Measurements from ENCODE around the gene TRIM23. TPM values are rescaled to one million over a fixed set of nuclear protein-coding genes. Genes with fewer than 3 reads are reported as not detected.
"Not testable (repeated sequence)": the region's sequence is repeated elsewhere in the genome, so short reads cannot be mapped to it uniquely, and the experiment has no call there.

The TRIM23 gene
- polyA plus RNA-seq, 6 donors from 2014 or later = 16.0 to 21.5 (median 18.6) TPM

DNA sequence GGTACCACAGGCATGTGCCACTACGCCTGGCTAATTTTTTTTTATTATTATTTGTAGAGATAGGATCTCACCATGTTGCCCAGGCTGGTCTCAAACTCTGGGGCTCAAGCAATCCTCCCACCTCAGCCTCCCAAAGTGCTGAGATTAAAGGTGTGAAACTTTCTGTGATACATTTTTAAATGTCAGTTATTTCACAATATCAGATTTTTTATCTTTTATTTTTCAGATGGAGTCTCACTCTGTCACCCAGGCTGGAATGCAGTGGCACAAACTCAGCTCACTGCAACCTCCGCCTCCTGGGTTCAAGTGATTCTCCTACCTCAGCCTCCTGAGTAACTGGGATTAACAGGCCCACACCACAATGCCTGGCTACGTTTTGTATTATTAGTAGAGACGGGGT, 2.2 kb downstream of the TRIM23 start:
- not testable (repeated sequence) for H3K36me3 Mint-ChIP-seq; H3K9me3 Mint-ChIP-seq; DNase-seq; ATAC-seq (ENCODE audit: low read depth in 2 of 2); H3K27ac Mint-ChIP-seq; H3K27me3 Mint-ChIP-seq
- peaks cover 23 to 51% (median 26%) of the 10 kb centered on the region in 3 donors for H3K4me1 Mint-ChIP-seq
- H3K4me3 Mint-ChIP-seq = peak overlapping the region in 5 of 8 donors; percentile 12 to 97 (median 12)

GRCh38 chr5:65620021-65620420, 4.1 kb downstream of the TRIM23 start:
- peaks cover 17 to 41% (median 20%) of the 10 kb centered on the region in 3 donors for H3K4me1 Mint-ChIP-seq
- H3K27me3 Mint-ChIP-seq = no peaks in the 10 kb centered on the region
- peaks cover 0 to 5% of the 10 kb centered on the region in 2 donors for H3K36me3 Mint-ChIP-seq
- H3K27ac Mint-ChIP-seq = no peak overlapping the region
- H3K9me3 Mint-ChIP-seq = no peaks in the 10 kb centered on the region
- no peak for DNase-seq
- H3K4me3 Mint-ChIP-seq = no peak overlapping the region
- ATAC-seq (ENCODE audit: low read depth in 2 of 2) = no peak

- peaks cover 32 to 38% of the 10 kb centered on the region in 2 donors for H3K36me3 Mint-ChIP-seq
- H3K27ac Mint-ChIP-seq = no peak overlapping the region
- H3K9me3 Mint-ChIP-seq = no peaks in the 10 kb centered on the region
Measured at GRCh38 chr5:65612298-65612907, 11.7 kb downstream of the TRIM23 start.

DNA sequence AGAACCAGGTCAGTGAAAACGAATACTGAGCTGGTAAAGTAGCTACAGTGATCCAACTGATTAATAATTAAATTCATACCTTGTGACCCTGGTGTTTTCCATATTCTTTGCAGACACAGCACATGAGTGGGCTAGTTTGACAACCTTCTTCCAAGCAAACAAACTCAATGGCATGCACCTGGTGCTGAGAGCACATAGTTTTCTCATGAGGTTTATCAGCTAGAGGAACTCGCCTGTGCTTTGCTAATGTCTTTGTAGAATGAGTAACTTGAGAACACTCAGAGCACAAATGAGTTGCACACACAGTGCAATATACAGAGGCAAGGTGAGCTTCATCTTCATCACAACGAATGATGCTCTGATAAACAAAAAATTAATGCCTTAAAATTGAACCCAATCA, 12.6 kb downstream of the TRIM23 start:
- DNase-seq (no peak), ATAC-seq (ENCODE audit: low read depth in 2 of 2) (no peak)
- H3K27ac Mint-ChIP-seq = no peak overlapping the region
- no peak overlapping the region for H3K4me3 Mint-ChIP-seq
- H3K27me3 Mint-ChIP-seq = no peaks in the 10 kb centered on the region
- H3K4me1 Mint-ChIP-seq = peaks cover 2 to 21% (median 4%) of the 10 kb centered on the region in 3 donors
- H3K9me3 Mint-ChIP-seq = no peaks in the 10 kb centered on the region
- peaks cover 41 to 44% of the 10 kb centered on the region in 2 donors for H3K36me3 Mint-ChIP-seq

More at GRCh38 chr5:65612298-65612907, 11.7 kb downstream of the TRIM23 start:
- ATAC-seq (ENCODE audit: low read depth in 2 of 2) (no peak), DNase-seq (no peak)
- Mint-ChIP-seq H3K27me3 (no peaks in the 10 kb centered on the region), H3K4me3 (no peak overlapping the region), H3K4me1 (peaks cover 0 to 19% (median 4%) of the 10 kb centered on the region in 3 donors)

GRCh38 chr5:65601761-65602160, 22.4 kb downstream of the TRIM23 start:
- Mint-ChIP-seq H3K4me1 (peaks cover 0 to 16% (median 14%) of the 10 kb centered on the region in 3 donors), H3K27ac (peak overlapping the region in 2 of 6 donors; percentile 47 to 70), H3K9me3 (peaks cover 0 to 13% (median 6%) of the 10 kb centered on the region in 7 donors), H3K36me3 (peaks cover 54 to 62% of the 10 kb centered on the region in 2 donors)
- DNase-seq; H3K4me3 Mint-ChIP-seq; ATAC-seq (ENCODE audit: low read depth in 2 of 2); H3K27me3 Mint-ChIP-seq: not testable (repeated sequence)

DNA sequence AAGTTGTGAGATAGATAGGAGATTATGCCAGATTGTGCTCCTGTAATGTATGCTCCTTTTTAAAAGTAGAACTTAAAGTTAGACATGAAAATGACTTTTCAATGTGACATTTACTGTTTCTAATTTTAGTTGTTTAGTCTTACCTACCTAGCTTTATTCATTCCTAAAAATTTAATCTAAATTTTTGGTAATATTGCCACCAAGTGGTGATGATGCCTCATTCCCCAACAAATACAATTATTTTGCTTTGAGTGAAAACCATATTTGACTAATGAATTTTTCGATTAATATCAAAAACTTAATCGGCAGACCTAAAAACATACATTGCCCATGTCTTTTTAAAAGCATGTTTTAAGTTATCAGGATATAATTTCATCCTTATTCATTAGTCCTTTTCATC, 35.4 kb downstream of the TRIM23 start:
- H3K9me3 Mint-ChIP-seq = no peaks in the 10 kb centered on the region
- peaks cover 0 to 4% (median 0%) of the 10 kb centered on the region in 3 donors for H3K4me1 Mint-ChIP-seq
- no peak overlapping the region for H3K27ac Mint-ChIP-seq
- H3K27me3 Mint-ChIP-seq = no peaks in the 10 kb centered on the region
- DNase-seq (no peak), ATAC-seq (ENCODE audit: low read depth in 2 of 2) (no peak)
- H3K36me3 Mint-ChIP-seq = peaks cover 20 to 28% of the 10 kb centered on the region in 2 donors
- H3K4me3 Mint-ChIP-seq = no peak overlapping the region

DNA sequence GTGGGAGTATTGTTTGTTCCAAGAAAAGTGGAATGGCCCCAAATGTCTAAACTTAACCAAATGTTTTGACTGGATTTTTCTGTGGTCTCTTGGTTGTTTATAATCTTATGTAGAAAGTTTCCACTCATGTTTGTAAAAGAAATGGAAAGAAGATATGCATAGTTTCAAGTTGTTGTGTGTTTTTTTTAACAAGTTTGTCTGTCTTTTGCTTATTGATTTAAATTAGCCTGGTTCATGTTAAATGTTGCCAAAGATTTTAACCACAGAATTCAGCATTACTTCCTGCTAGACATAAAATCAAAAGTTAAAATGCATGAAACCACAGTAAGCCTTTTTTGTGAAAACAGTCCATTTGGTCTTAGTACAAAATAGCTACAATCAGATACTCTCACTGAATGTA, 47.0 kb downstream of the TRIM23 start:
- Mint-ChIP-seq H3K4me1 (peaks cover 0 to 9% (median 8%) of the 10 kb centered on the region in 3 donors), H3K9me3 (no peaks in the 10 kb centered on the region), H3K4me3 (no peak overlapping the region), H3K27me3 (no peaks in the 10 kb centered on the region), H3K27ac (no peak overlapping the region), H3K36me3 (peaks cover 12 to 31% of the 10 kb centered on the region in 2 donors)
- ATAC-seq (ENCODE audit: low read depth in 2 of 2) (no peak), DNase-seq (no peak)

- Mint-ChIP-seq H3K36me3 (peaks cover 4 to 18% of the 10 kb centered on the region in 2 donors), H3K9me3 (no peaks in the 10 kb centered on the region), H3K27ac (no peak overlapping the region), H3K4me3 (no peak overlapping the region), H3K27me3 (no peaks in the 10 kb centered on the region), H3K4me1 (peaks cover 8 to 21% (median 17%) of the 10 kb centered on the region in 3 donors)
- ATAC-seq (ENCODE audit: low read depth in 2 of 2) (no peak), DNase-seq (no peak)
Measured at GRCh38 chr5:65570598-65571226, 53.4 kb downstream of the TRIM23 start.

GRCh38 chr5:65566505-65566904, 57.6 kb downstream of the TRIM23 start:
- no peaks in the 10 kb centered on the region for H3K9me3 Mint-ChIP-seq
- H3K4me1 Mint-ChIP-seq = peaks cover 29 to 44% (median 41%) of the 10 kb centered on the region in 3 donors
- peak overlapping the region in 1 of 8 donors; percentile 96 for H3K4me3 Mint-ChIP-seq
- peak overlapping the region in 1 of 6 donors; percentile 3 for H3K27ac Mint-ChIP-seq
- DNase-seq (no peak), ATAC-seq (ENCODE audit: low read depth in 2 of 2) (no peak)
- H3K36me3 Mint-ChIP-seq = peaks cover 0 to 7% of the 10 kb centered on the region in 2 donors
- H3K27me3 Mint-ChIP-seq = no peaks in the 10 kb centered on the region

GRCh38 chr5:65563777-65564176, 60.4 kb downstream of the TRIM23 start:
- no peak for ATAC-seq (ENCODE audit: low read depth in 2 of 2)
- peaks cover 29 to 44% (median 41%) of the 10 kb centered on the region in 3 donors for H3K4me1 Mint-ChIP-seq

DNA sequence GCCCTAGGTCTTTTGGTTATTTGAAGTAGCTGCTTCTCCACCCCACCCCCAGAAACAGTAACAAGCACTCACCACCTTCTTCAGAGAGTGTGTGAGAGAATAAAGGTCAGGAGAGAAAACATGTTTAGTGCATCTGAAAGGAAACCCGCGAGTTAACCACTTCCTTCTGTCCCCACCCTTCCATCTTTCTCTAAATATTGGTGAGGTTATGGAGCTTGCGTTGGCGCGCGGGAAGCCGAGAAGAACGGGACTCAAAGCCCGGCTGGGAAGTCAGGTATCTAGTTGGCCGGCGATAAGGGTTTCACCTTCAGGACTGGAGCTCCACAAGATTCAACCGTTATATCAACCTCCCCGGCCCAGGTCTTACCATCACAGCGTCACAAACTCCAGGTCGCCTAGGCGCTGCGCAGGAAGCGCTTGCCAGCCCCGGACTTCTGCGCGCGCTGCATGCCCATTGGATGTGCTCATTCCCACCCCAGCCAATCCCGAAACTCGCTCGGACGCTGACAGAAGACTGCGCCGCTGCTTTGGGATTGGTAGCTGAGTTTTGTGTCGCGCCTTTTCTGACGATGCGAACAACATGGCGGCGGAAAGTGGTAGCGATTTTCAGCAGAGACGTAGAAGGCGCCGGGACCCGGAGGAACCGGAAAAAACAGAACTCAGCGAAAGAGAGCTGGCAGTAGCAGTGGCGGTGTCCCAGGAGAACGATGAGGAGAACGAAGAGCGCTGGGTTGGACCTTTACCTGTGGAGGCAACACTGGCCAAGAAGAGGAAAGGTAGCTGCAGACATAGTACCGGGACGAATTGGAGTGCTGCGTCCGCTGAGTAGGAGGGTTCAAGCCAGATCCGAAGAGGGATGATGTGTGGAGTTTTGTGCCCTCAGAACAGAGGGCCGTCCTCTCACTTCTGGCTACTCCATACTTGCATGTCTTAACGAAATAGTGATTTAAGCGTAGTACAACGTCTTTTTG, 61.1 kb downstream of the TRIM23 start, which contains the start of the genes CENPK and PPWD1:
Gene CENPK, minus strand, starts transcription at position 438 of the 971 bp plus-strand sequence. CDS start 8,261 bp downstream, outside the sequence.
Gene PPWD1, plus strand, starts transcription at position 566 of the 971 bp plus-strand sequence. Its CDS starts 15 bp downstream, at position 581.
- peak; percentile 92 for DNase-seq
- peak within 1 kb of the TSS; percentile 91 to 99 (median 97) for H3K27ac Mint-ChIP-seq
- H3K36me3 Mint-ChIP-seq = peaks cover 0 to 13% of the 10 kb centered on the region in 2 donors
- ATAC-seq (ENCODE audit: low read depth in 2 of 2) = peak; percentile 97
- H3K27me3 Mint-ChIP-seq = no peaks in the 10 kb centered on the region
- H3K9me3 Mint-ChIP-seq = no peaks in the 10 kb centered on the region
- H3K4me3 Mint-ChIP-seq = peak within 1 kb of the TSS; percentile 91 to 100 (median 97)
- H3K4me1 Mint-ChIP-seq = peaks cover 29 to 44% (median 37%) of the 10 kb centered on the region in 3 donors

More at GRCh38 chr5:65563777-65564176, 60.4 kb downstream of the TRIM23 start:
- Mint-ChIP-seq H3K36me3 (peaks cover 0 to 7% of the 10 kb centered on the region in 2 donors), H3K27me3 (no peaks in the 10 kb centered on the region), H3K4me3 (peak overlapping the region; percentile 91 to 100 (median 97)), H3K9me3 (no peaks in the 10 kb centered on the region), H3K27ac (peak overlapping the region; percentile 91 to 99 (median 97))
- no peak for DNase-seq

GRCh38 chr5:65556718-65557117, 67.4 kb downstream of the TRIM23 start:
- peaks cover 0 to 8% of the 10 kb centered on the region in 2 donors for H3K36me3 Mint-ChIP-seq
- H3K4me3 Mint-ChIP-seq = no peak overlapping the region
- H3K4me1 Mint-ChIP-seq = no peaks in the 10 kb centered on the region
- DNase-seq (no peak), ATAC-seq (ENCODE audit: low read depth in 2 of 2) (no peak)
- no peaks in the 10 kb centered on the region for H3K27me3 Mint-ChIP-seq
- H3K9me3 Mint-ChIP-seq = no peaks in the 10 kb centered on the region
- H3K27ac Mint-ChIP-seq = no peak overlapping the region

DNA sequence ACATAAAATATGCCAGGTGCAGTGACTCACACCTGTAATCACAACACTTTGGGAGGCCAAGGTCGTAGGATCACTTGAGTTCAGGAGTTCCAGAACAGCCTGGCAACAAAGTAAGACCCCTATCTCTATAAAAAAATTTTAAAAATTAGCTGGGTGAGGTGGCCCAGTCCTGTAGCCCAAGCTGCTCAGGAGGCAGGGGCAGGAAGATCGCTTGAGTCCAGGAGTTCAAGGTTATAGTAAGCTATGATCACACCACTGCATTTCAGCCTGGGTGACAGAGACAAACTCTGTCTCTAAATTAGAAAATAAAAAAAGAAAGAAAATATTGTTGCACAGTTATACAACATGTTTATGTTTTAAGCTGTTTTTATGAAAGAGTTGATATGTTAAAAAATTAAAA, 68.0 kb downstream of the TRIM23 start:
- H3K9me3 Mint-ChIP-seq = no peaks in the 10 kb centered on the region
- ATAC-seq (ENCODE audit: low read depth in 2 of 2) (no peak), DNase-seq (no peak)
- no peaks in the 10 kb centered on the region for H3K27me3 Mint-ChIP-seq
- H3K4me1 Mint-ChIP-seq = no peaks in the 10 kb centered on the region
- no peak overlapping the region for H3K27ac Mint-ChIP-seq
- no peak overlapping the region for H3K4me3 Mint-ChIP-seq
- H3K36me3 Mint-ChIP-seq = peaks cover 0 to 8% of the 10 kb centered on the region in 2 donors

All from naive B cell (primary cell).